Iris pigment epithelial cell (primary cell): ENCODE measurements around the gene ACSL3.
A peak's percentile ranks its signal among the peaks of the same experiment; 100 is the strongest.
"Not testable (repeated sequence)": the region's sequence is repeated elsewhere in the genome, so short reads cannot be mapped to it uniquely, and the experiment has no call there.

ENCODE experiments used
- DNase-seq: peaks from one replicate; pipeline ENCODE4 v3.0.0-alpha.2; 2011; ENCODE audit warnings: low read depth

ACSL3 gene

DNA sequence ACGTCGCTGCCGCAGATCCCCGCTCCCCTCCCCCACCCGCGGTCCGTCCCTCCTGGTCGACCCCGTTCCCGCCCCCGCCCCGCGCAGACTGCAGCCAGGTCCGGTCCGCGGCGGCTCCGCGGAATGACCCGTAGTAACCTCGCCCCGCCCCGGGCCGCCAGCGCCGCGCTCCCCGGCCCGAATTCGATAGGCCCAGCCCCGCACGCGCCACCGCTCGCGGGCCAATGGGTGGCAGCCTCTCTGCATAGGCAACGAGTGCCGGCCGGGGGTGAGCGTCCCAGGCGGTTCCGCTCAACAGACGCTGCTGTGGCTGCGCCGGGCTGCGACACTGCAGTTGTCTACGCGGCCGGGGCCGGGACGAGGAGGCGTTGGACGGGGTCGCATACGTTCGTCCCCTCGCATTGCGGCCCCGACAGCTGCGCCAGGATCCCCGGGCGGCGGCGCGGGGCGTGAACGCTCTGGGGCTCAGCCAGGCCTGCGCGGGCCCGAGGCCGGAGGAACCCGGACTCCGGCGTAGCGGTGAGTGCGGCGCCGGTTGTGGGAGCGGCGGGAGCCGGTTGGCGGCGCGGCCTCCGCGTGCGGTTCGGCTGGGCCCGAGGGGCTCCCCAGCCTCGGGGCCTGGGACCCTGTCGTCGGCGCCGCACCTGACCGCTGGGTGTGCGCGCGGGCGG is at the start of gene ACSL3:
ACSL3 (plus strand) TSS at position 297 of the 671 bp plus-strand sequence. CDS start 47,737 bp downstream, outside the sequence.
- peak; percentile 96 for DNase-seq

DNA sequence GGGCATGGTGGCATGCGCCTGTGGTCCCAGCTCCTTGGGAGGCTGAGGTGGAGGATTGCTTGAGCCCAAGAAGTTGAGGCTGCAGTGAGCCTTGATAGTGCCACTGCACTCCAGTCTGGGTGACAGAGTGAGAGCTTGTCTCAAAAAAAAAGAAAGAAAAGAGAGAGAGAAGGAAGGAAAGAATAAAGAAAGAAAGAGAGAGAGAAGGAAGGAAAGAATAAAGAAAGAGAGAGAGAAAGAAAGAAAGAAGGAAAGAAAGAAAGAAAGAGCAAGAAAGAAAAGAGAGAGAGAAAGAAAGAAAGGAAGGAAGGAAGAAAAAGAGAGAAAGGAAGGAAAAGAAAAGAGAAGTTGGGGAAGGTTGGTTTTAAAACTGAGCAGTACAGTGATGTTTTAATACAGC is 49.0 kb upstream of the ACSL3 start:
- no peak for DNase-seq

DNA sequence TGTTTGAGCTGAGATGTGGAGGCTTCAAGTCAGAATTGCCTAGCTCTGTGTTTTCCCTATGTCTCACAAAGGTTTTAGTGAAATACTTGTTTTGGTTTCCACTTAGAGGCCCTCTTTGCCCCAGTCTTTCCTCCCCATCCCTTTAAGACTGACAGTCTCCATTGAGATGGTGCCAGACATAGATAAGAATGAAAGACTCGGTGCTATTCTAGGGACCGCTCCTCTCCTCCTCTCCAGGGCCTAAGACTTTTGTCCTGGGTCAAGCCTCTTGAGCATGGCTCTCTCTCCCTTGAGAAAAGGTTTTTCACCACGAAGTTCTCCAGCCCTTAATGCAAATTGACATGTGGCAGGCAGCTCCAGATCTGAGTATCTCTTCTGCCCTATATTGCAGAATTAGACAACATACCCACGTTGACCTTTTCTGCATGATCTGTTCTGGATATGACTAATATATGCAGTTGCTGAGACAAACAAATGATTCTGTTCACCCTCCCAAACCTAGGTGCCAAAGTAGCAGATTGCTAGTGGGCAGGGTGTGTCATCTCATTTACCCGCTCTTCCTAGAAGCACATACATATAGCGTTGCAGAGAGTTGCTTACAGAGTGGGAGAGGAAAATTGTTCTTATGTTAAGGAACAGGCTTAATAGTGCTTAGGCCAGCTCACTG is 47.5 kb upstream of the ACSL3 start:
- peak; percentile 46 for DNase-seq

DNA sequence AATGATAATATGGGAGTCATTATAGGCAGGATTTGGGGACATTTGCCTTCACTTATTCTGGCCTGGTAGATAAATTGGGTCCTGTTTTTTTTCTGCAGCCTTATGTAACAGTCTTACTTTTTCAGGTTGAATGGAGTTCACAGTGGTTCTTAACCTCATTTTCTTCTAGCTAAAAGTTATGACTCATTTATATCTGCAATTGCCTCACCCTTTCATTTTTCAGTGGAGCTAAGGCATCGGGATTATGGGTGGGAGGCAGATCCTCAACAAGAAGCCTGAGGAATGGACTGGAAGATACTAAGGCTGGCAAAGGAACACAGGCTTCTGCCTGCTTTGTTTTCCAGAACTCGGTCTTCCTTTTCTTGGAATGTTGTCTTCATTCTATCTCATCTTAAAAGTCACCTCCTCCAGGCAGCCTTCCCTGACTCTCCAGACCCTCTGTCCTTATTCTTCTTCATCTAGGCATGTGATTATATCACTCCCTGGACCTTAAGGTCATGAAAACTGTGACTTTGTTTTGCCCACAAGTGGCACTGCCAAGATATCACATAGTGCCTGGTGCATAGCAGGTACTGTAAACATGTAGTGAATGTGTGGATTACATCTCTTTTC is 41.0 kb upstream of the ACSL3 start:
- DNase-seq, result peak; percentile 81

DNA sequence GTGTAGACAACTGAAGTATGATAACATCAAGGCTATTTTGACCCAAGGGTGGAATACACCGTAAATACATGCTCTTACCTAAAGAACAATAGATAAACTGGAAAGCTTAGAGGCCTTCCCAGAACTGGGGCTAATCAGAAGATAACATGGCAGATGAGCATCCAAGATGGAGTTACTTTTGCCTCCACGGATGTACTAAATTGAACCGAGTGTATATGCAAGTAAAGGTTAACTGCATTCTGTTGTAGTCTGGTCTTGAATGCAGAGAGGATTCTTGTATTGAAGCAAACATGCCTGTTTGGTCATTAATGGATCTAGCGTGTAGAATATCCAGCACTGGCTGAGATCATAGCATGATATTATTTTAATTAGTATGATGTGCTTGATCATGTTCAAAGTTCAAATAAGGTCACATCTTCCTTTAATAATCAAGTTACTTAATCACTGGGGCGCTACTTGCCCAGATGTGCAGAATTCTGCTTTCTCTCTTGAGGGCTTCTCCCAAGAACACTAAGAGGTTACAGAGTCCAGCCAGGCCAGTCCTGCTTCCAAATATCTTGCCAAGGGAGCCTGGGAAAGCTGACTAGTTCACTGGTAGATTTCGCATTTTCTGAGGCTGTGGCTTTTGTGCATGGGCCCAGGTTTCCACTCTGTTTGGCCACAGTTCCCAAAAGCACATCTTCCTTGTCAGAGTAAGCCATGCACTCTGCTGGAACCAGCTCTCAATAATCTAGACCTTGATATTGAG is 37.5 kb upstream of the ACSL3 start:
- DNase-seq, result no peak

DNA sequence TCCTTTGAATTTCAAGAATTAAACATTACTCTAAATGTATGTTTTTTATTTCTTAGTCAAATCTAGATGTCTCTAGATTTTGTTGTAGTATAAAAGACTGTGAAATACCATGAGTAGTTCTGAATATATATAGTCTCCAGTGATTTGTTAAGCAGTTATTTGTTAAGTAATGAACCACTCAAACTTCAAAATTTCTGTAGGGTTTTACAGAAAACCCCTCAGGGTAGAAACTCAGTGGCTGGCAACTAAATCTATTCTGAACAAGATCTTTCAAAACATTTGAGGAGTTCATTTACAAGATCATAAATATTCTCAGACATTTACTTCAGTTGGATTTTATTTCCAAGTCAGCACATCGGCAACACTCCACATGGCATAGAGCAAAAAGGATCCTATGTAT is 35.8 kb upstream of the ACSL3 start:
- no peak for DNase-seq

DNA sequence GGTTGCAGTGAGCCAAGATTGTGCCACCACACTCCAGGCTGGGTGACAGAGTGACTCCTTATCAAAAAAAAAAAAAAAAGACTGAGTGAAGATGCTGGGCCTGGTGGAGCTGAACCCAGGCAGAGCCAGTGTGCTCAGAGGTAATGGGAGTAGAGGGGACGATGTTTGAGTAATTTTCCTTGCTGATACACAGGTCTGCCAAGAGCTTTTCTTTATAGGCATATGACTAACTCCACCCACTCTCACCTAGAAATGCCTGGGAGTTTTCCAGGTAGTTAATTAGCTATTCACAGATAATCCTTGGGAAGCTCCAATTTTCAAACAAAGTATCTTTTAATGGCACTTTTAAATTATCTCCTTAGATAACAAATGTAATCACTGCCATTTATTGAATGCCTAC is 33.4 kb upstream of the ACSL3 start:
- no peak for DNase-seq

DNA sequence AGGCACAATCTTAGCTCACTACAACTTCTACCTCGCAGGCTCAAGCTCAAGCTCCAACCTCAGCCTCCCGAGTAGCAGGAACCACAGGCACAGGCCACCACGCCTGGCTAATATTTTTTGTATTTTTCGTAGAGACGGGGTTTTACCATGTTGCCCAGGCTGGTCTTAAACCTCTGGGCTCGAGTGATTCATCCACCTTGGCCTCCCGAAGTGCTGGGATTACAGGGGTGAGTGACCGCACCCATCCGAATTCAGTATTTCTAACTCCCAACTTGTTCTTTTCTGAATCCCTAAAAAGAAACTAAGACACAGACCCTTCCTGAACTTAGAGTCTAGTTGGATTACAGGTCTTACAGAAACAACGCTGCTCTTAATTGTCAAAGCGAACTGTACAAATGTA is 32.3 kb upstream of the ACSL3 start:
- no peak for DNase-seq

DNA sequence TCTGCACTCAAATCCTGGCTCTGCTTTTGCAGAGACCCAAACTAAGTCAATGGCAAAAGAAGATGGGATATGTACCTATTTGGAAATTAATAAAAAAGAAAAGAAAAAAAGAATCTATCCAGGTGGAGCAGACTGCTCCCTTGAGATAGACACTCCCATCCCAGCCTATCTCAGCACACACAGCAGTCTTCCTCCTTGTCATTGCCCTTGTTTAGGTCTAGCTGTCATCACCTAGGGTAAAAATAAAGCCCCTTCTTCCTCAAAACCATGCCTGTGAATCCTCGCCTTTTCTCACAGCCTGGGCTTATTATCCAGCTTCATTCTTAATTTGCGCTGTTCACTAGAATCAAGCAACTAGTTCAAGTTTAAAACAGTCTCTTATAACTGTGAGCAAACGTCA is 30.7 kb upstream of the ACSL3 start:
- DNase-seq, result no peak

DNA sequence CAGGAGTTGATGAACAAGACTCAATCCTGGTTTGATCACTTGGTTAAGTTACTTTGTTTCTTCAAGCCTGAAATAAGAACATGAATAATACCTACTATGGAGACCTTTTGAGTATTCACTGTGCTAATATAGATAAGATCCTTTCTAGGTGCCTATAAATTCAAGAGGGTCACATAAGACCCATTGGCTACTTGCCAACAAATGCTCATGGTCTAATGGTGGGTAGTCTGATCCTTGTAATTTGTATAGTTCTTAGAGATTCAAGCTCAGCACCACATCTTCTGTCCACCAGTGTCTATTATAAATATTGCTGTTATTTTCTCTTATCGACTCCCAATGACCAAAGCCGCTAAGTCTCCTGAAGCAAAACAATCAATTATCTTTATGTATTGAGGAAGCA is 27.4 kb upstream of the ACSL3 start:
- no peak for DNase-seq

DNA sequence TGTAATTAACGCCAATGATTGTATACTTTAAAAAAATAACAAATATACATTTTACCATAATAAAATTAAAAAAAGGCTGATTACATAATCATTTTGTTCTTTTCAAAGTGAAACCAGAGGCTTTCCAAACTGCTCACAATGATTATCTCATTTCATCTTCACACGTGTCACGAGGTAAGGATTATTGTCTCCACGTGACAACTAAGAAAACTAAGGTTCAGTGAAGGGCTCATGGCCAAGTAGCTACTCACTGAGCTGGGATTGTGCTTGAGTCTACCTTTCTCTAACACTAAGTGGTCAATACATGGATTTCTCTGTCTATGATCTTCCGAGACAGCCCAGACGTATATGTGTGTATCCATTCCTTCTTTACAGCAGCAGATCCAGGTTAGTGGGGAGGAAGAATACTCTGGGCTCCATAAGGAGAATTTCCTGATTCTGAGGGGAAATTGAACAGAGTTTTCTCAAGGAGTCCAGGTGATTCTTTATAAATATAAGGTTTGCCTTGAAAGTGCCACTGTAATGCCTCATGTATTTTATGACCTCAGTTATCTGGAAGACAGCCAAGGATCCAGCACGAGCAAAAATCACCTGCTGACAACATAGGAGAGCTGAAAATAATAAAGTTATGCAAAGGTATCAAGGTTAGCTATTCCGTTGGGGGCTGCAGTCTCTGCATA is 25.6 kb upstream of the ACSL3 start:
- no peak for DNase-seq

DNA sequence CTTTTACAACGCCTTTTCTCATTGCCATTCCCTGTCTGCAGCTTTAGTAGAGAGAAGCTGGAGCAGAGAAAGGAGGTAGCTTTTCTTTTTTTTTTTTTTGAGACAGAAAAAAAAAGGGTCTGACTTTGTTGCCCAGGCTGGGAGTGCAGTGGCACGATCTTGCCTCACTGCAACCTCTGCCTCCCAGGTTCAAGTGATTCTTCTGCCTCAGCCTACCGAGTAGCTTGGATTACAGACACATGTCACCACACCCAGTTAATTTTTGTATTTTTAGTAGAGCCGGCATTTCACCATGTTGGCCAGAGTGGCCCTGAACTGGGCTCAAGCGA is 25.0 kb upstream of the ACSL3 start:
- DNase-seq, result no peak

DNA sequence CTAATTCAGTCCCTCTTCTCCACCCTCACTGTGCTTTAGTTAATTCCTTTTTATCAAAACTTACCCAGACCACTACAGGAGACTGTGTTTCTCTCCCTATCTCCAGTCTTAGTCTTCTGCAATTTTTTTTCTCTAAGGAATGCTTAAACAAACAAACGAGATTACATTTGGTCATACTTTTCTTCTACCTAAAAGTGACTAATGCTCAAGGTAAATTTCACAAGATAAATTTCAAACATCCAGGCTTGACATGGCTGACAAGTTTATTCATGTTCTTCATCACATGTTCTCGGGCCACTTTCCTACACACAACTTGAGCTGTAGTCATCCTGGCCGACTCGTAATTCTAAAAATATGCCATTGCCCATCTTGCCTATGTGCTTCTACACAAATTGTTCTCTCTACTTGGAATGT is 23.2 kb upstream of the ACSL3 start:
- peak; percentile 83 for DNase-seq

DNA sequence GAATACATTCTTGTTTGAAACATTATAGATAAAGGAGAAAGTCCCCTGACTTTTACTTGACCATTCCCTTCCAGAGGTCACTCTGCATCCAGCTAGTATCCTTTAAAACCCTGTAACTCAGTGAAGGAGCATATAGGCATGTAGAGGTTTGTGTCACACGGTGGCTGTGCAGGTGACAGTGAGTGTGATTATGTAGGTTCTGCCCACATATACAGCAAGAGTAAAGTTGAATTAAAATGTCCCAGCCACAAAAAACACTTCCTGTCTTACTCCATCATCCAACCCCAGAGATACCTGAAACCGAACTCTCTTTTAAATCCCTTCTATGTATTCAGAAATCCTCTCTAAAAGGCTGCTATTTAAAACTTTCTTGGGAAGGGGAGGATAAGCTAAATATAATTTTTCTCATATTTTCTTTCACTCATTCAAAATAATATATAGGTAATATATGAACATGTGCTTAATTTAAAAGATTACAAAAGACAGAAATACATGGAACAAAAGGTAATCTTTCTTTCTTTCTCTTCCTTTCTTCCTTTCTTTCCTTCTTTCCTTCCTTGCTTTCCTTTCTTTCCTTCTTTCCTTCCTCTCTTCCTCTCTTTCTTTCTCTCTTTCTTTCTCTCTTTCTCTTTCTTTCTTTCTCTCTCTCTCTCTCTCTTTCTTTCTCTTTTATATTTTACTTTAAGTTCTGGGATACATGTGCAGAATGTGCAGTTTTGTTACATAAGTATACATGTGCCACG is 20.6 kb upstream of the ACSL3 start:
- no peak for DNase-seq

DNA sequence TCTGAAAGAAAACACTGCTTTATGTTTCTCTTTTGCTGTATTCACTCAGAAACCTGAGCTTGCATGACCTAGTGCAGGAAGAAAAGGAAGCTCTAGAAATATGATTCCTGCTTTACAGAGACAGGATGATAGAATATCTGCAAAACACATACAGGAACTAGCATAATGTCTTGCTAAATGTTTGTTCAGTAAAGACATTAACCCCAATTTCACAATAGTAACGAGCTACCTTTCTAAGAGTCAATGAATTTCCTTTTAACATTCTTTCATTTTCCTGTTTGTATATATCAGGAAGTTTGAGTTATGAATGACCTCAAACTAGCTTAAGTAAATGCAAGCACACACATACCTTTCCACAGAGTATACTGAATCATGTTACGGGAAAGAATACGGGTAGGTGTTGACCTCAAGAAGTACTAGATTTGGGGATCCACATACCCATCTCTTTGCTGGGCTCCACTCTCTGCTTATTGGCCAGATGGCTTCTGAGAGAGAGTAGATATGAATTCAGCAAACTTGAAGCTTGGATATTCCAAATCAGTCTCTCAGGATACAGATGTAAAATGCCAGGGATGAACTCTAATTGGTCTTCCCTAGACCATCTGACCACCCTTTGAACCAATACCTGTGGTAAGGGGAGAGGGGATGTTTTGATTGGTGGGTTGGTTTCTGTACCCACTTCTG is 18.2 kb upstream of the ACSL3 start:
- DNase-seq, result peak; percentile 92

DNA sequence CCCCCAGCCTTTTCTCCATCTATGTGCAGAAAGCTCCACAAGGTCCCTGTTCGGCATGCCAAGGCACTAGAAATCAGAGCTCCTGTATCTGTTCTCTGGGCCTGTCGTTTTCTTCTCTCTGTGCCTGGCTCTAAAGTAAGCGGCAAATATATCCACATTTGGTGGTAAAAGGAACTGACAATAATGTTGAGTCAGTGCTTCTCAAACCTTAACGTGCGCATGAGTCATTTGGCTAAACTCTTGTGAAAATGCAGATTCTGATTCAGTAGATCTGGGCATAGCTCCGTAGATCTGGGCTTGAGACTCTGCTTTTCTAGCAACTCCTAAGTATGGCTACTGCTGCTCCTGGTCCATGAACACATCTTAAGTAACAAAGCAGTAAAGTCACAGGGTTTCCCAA is 16.5 kb upstream of the ACSL3 start:
- peak; percentile 95 for DNase-seq

DNA sequence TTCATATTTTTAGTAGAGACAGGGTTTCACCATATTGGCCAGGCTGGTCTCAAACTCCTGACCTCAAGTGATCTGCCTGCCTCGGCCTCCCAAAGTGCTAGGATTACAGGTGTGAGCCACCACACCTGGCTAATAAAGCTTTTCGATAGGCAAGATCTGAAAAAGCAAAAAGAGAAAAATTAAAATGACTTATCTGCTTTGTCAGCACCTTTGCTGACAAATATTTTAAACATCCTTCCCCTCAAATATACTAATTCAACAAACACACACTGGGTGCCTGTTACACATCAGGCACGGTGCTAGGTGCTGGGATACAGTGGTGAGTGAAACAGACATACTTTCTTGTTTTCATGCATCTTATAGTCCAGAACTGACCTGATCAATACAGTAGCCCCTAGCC is 15.5 kb upstream of the ACSL3 start:
- DNase-seq, result not testable (repeated sequence)

DNA sequence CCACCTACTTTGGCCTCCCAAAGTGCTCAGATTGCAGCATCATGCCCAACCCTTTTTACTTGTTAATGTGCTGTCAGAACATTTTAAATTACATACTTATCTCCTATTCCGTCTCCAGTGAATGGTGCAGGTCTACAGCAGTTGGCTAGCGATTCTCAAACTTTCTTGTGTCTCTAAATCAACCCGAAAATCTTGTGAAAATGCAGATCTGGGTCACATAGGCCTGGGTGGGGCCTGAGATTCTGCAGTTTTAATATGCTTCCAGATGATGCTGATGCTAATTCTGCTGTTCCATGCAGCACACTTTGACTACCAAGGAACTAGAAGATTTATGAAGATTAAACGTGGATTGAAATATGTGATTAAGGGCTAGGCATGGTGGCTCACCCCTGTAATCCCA is 14.8 kb upstream of the ACSL3 start:
- no peak for DNase-seq

DNA sequence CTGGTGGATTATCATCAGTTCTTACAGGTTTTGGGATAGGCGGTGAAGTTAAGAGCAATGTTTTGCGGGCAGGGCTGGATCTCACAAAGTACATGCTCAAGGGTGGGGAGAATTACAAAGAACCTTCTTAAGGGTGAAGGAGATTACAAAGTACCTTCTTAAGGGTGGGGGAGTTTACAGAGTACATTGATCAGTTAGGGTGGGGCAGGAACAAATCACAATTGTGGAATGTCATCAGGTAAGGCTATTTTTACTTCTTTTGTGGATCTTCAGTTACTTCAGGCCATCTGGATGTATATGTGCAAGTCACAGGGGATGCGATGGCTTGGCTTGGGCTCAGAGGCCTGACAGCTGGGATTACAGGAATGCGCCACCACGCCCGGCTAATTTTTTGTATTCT is 12.8 kb upstream of the ACSL3 start:
- DNase-seq, result not testable (repeated sequence)

DNA sequence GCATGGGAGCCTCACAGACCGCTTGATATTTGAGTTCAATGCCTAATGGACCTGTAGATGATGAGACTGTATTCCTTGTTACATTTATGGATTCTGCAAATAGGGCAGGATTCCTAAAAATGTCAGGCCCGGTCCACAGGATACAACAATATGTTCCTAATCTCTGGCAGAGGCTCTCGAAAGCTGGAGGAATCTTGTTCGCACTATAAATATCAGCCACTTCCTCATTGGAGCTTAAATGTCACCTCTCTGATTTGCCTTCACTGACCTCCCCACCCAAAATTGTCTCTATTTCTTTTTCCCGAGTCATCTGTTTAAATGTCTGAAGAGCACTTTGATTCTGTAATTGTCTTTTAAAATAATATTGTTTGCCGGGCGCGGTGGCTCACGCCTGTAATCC is 12.0 kb upstream of the ACSL3 start:
- no peak for DNase-seq
